Neural progenitor cell (in vitro differentiated cells): ENCODE results near the gene ATAD3B. TPM values are rescaled to one million over a fixed set of nuclear protein-coding genes. Genes with fewer than 3 reads are reported as not detected.

ENCODE experiments used
- DNase-seq: peaks from one replicate; pipeline ENCODE4 v3.0.0-alpha.2; 2016; ENCODE audit warnings: low spot score
- H2AFZ ChIP-seq: fragments of 200-600 bp; sonication (generic); replicated peaks from 2 replicates; pipeline ENCODE4 v1.6.1; 2016; ENCODE audit warnings: antibody characterized with exemption
- H3F3A ChIP-seq: fragments of 200-600 bp; sonication (generic); 2 replicates; pipeline ENCODE4 v1.6.1; 2016; ENCODE audit warnings: antibody characterized with exemption, low read depth
- H3K27ac ChIP-seq: fragments of 200-600 bp; sonication (generic); 2 replicates; pipeline ENCODE4 v1.5.1; 2016; ENCODE audit warnings: mild to moderate bottlenecking
- H3K27me3 ChIP-seq: fragments of 200-600 bp; sonication (generic); 2 replicates; pipeline ENCODE4 v1.6.1; 2016; ENCODE audit warnings: mild to moderate bottlenecking, moderate library complexity
- H3K36me3 ChIP-seq: fragments of 200-600 bp; sonication (generic); 2 replicates; pipeline ENCODE4 v1.5.1; 2016
- H3K4me1 ChIP-seq: fragments of 200-600 bp; sonication (generic); 2 replicates; pipeline ENCODE4 v1.6.1; 2016; ENCODE audit warnings: mixed run types
- H3K4me2 ChIP-seq: fragments of 200-600 bp; sonication (generic); 2 replicates; pipeline ENCODE4 v1.6.1; 2016
- H3K4me3 ChIP-seq: fragments of 200-600 bp; sonication (generic); 2 replicates; pipeline ENCODE4 v1.5.1; 2016
- H3K79me2 ChIP-seq: fragments of 200-600 bp; sonication (generic); 2 replicates; pipeline ENCODE4 v1.6.1; 2016; ENCODE audit warnings: low read depth
- H3K9ac ChIP-seq: fragments of 200-600 bp; sonication (generic); 2 replicates; pipeline ENCODE4 v1.6.1; 2016
- H3K9me3 ChIP-seq: fragments of 200-600 bp; sonication (generic); 2 replicates; pipeline ENCODE4 v1.5.1; 2016; ENCODE audit warnings: low read depth
- H4K20me1 ChIP-seq: fragments of 200-600 bp; sonication (generic); 2 replicates; pipeline ENCODE4 v1.6.1; 2016; ENCODE audit warnings: low read depth
- H3K27ac Mint-ChIP-seq: 3 replicates; pipeline ENCODE4 v1.8.0; 2021; ENCODE audit warnings: mixed read lengths
- H3K27me3 Mint-ChIP-seq: 2 replicates; pipeline ENCODE4 v1.8.0; 2022; ENCODE audit warnings: low read depth, mild to moderate bottlenecking, inconsistent platforms, moderate library complexity, mixed read lengths; ENCODE audit not compliant: insufficient read depth
- H3K36me3 Mint-ChIP-seq: 3 replicates; pipeline ENCODE4 v1.8.0; 2021; ENCODE audit warnings: mixed read lengths
- H3K4me1 Mint-ChIP-seq: 3 replicates; pipeline ENCODE4 v1.8.0; 2021; ENCODE audit warnings: mixed read lengths
- H3K4me3 Mint-ChIP-seq: 3 replicates; pipeline ENCODE4 v1.8.0; 2021; ENCODE audit warnings: mild to moderate bottlenecking, moderate library complexity, mixed read lengths
- H3K9me3 Mint-ChIP-seq: 3 replicates; pipeline ENCODE4 v1.8.0; 2020; ENCODE audit warnings: mixed read lengths
- EZH2 ChIP-seq: fragments of 200-600 bp; sonication (generic); IDR thresholded peaks from 2 replicates; pipeline ENCODE4 v1.6.1; 2017; ENCODE audit warnings: antibody characterized with exemption, mild to moderate bottlenecking, moderate library complexity
- EZH2phosphoT487 ChIP-seq: fragments of 200-600 bp; sonication (generic); IDR thresholded peaks from 2 replicates; pipeline ENCODE4 v1.6.1; 2017; ENCODE audit warnings: antibody characterized with exemption
- total RNA-seq: library from RNA; depleted of rRNA; stranded (reverse); fragments of >200 nt; gene quantifications from 2 replicates; pipeline ENCODE4 v1.2.3, GENCODE V29; 2015; ENCODE audit warnings: low replicate concordance
- TF ChIP-seq, protein P1 (sequence below): fragments of 200-600 bp; sonication (generic); IDR thresholded peaks from 2 replicates; pipeline ENCODE4 v1.5.1; 2017; ENCODE audit warnings: antibody characterized with exemption, mild to moderate bottlenecking

The ATAD3B gene
- total RNA-seq, 1 donor from 2014 or later, result 9.3 TPM

DNA sequence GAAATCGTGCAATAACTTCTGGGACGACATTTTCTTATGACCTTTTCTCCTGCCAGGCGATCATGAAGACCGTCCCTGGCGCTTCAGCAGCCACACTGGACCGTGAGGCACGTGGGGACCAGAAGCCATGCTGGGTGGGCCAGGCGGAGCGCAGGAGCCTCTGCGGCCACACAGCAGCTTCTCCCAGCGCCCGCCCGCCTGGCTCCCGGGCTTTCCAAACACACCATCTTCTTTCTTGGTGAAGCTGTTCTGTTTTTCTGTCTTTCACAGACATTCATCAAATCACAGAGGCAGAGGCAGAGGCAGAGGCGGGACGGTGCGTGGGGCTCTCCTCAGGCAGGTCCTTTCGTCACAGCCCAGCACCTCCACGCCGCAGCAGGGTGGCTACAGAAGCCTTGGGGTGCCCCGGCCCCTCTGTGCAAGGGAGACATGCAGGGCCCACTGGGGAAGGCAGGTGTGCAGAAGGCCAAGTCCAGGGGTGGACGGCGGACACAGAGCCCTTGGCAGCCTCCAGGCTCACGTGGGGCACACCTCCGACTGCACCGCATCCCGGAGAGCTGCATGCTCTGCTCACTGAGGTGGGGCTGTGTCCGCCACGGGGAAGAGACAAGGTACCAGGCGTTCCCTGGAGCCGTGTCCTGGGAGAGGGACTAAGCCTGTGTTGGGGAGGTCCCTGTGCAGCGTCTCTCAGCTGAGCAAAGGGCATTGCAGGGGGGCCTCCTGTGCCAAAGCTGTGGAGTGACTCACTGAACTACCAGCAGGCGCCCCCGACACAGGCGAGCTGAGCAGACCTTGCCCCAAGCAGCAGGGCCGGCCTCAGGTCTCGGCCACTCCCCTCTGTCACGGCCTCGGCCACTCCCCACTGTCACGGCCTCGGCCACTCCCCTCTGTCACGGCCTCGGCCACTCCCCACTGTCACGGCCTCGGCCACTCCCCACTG is 71.5 kb downstream of the ATAD3B start:
- Mint-ChIP-seq H3K4me3 (no peak overlapping the region), H3K27me3 (peaks cover 5% of the 10 kb centered on the region), H3K36me3 (peaks cover 13% of the 10 kb centered on the region), H3K9me3 (no peaks in the 10 kb centered on the region), H3K4me1 (peaks cover 11% of the 10 kb centered on the region), H3K27ac (no peak overlapping the region)
- Histone ChIP-seq H3K27ac (no peak overlapping the region), H3K27me3 (no peaks in the 10 kb centered on the region), H3K9me3 (no peaks in the 10 kb centered on the region), H4K20me1 (peaks cover 25% of the 10 kb centered on the region), H3K9ac (no peak overlapping the region), H3F3A (peaks cover 25% of the 10 kb centered on the region), H3K4me2 (no peak overlapping the region), H2AFZ (no peak overlapping the region), H3K79me2 (peaks cover 5% of the 10 kb centered on the region), H3K4me1 (peaks cover 5% of the 10 kb centered on the region), H3K36me3 (no peaks in the 10 kb centered on the region), H3K4me3 (no peak overlapping the region)
- no peak for DNase-seq
- TF ChIP-seq, protein P1, sequence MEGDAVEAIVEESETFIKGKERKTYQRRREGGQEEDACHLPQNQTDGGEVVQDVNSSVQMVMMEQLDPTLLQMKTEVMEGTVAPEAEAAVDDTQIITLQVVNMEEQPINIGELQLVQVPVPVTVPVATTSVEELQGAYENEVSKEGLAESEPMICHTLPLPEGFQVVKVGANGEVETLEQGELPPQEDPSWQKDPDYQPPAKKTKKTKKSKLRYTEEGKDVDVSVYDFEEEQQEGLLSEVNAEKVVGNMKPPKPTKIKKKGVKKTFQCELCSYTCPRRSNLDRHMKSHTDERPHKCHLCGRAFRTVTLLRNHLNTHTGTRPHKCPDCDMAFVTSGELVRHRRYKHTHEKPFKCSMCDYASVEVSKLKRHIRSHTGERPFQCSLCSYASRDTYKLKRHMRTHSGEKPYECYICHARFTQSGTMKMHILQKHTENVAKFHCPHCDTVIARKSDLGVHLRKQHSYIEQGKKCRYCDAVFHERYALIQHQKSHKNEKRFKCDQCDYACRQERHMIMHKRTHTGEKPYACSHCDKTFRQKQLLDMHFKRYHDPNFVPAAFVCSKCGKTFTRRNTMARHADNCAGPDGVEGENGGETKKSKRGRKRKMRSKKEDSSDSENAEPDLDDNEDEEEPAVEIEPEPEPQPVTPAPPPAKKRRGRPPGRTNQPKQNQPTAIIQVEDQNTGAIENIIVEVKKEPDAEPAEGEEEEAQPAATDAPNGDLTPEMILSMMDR, result no peak
- TF ChIP-seq EZH2phosphoT487, result no peak
- no peak for TF ChIP-seq EZH2

DNA sequence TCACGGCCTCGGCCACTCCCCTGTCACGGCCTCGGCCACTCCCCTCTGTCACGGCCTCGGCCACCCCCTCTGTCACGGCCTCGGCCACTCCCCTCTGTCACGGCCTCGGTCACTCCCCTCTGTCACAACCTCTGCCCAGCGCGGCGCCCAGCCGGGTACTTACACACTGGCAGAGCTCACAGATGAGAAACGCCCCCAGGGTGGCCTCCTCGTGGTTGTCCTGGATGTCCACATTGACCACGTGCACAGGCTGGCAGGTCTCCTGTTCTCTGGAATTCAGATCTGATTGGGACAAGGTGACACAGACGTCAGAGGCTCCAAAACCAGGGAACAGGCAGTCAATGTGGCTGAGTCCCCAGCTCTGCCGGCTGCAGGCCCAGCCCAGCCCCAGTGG is 72.1 kb downstream of the ATAD3B start:
- Histone ChIP-seq H2AFZ (no peak overlapping the region), H3K27ac (no peak overlapping the region), H3K4me1 (peaks cover 5% of the 10 kb centered on the region), H3K9ac (no peak overlapping the region), H3K27me3 (no peaks in the 10 kb centered on the region), H3K9me3 (no peaks in the 10 kb centered on the region), H4K20me1 (peaks cover 21% of the 10 kb centered on the region), H3K36me3 (no peaks in the 10 kb centered on the region), H3K79me2 (peaks cover 5% of the 10 kb centered on the region), H3F3A (peaks cover 25% of the 10 kb centered on the region), H3K4me2 (no peak overlapping the region), H3K4me3 (no peak overlapping the region)
- H3K9me3 Mint-ChIP-seq, result no peaks in the 10 kb centered on the region
- TF ChIP-seq EZH2 (no peak), EZH2phosphoT487 (no peak)
- TF ChIP-seq, protein P1, result no peak
- H3K36me3 Mint-ChIP-seq, result peaks cover 10% of the 10 kb centered on the region
- no peak overlapping the region for H3K27ac Mint-ChIP-seq
- DNase-seq, result no peak
- H3K4me3 Mint-ChIP-seq, result no peak overlapping the region
- H3K27me3 Mint-ChIP-seq, result peaks cover 5% of the 10 kb centered on the region
- peaks cover 9% of the 10 kb centered on the region for H3K4me1 Mint-ChIP-seq

DNA sequence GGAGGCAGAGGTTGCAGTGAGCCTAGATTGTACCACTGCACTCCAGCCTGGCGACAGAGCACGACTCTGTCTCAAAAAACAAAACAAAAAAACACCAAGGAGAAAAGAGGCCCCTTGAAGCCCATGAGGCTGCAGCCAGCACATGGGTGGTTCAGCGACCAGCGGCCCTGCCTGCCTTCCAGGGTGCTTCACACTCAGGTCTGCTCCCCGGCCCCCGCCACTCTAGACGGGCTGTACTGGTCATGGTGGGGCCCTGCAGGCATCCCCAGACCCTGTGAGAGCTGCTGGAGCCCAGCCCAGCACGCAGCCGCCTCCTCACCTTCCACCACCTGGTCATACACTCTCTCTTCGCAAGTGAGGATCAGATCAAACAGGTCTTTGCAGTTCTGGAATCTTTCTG is 73.0 kb downstream of the ATAD3B start:
- no peaks in the 10 kb centered on the region for H3K27me3 ChIP-seq
- peaks cover 18% of the 10 kb centered on the region for H3F3A ChIP-seq
- H2AFZ ChIP-seq, result no peak overlapping the region
- no peak for TF ChIP-seq EZH2
- TF ChIP-seq, protein P1, result no peak
- no peak for TF ChIP-seq EZH2phosphoT487
- Mint-ChIP-seq H3K27ac (no peak overlapping the region), H3K4me3 (no peak overlapping the region), H3K36me3 (peaks cover 8% of the 10 kb centered on the region), H3K4me1 (peaks cover 7% of the 10 kb centered on the region), H3K9me3 (no peaks in the 10 kb centered on the region), H3K27me3 (peaks cover 5% of the 10 kb centered on the region)
- H3K4me2 ChIP-seq, result no peak overlapping the region
- no peak overlapping the region for H3K9ac ChIP-seq
- peaks cover under 1% of the 10 kb centered on the region for H3K4me1 ChIP-seq
- peaks cover 13% of the 10 kb centered on the region for H4K20me1 ChIP-seq
- no peaks in the 10 kb centered on the region for H3K9me3 ChIP-seq
- no peaks in the 10 kb centered on the region for H3K36me3 ChIP-seq
- no peak overlapping the region for H3K27ac ChIP-seq
- DNase-seq, result no peak
- no peak overlapping the region for H3K4me3 ChIP-seq
- peaks cover 1% of the 10 kb centered on the region for H3K79me2 ChIP-seq

Other genes with a start within 250 kb of the ATAD3B start
- 16.6 and 43.4 TPM in 2 replicates for gene SDF4, start 239.8 kb upstream of the ATAD3B start, total RNA-seq
- 15.8 and 32.4 TPM in 2 replicates for gene B3GALT6, start 239.5 kb upstream of the ATAD3B start, total RNA-seq
- gene C1QTNF12, start 225.0 kb upstream of the ATAD3B start, total RNA-seq, result 0.28 and 2.1 TPM in 2 replicates
- 32.9 and 39.2 TPM in 2 replicates for gene UBE2J2, start 197.9 kb upstream of the ATAD3B start, total RNA-seq
- gene SCNN1D, start 191.3 kb upstream of the ATAD3B start, total RNA-seq, result 0.41 and 4.7 TPM in 2 replicates
- 10.7 and 24.6 TPM in 2 replicates for gene ACAP3, start 163.8 kb upstream of the ATAD3B start, total RNA-seq
- gene PUSL1, start 163.2 kb upstream of the ATAD3B start, total RNA-seq, result 3.7 and 22.5 TPM in 2 replicates
- 62.4 and 116 TPM in 2 replicates for gene INTS11, start 147.1 kb upstream of the ATAD3B start, total RNA-seq
- 1.0 and 13.5 TPM in 2 replicates for gene CPTP, start 147.0 kb upstream of the ATAD3B start, total RNA-seq
- 0.22 TPM in 1 of 2 replicates, not detected in the other for gene TAS1R3, start 140.5 kb upstream of the ATAD3B start, total RNA-seq
- gene DVL1, start 122.3 kb upstream of the ATAD3B start, total RNA-seq, result 14.5 and 64.1 TPM in 2 replicates
- 6.8 and 24.0 TPM in 2 replicates for gene MXRA8, start 113.2 kb upstream of the ATAD3B start, total RNA-seq
- gene AURKAIP1, start 96.6 kb upstream of the ATAD3B start, total RNA-seq, result 26.4 and 82.2 TPM in 2 replicates
- gene CCNL2, start 72.4 kb upstream of the ATAD3B start, total RNA-seq, result 143 and 198 TPM in 2 replicates
- 89.0 and 96.1 TPM in 2 replicates for gene MRPL20, start 64.5 kb upstream of the ATAD3B start, total RNA-seq
- gene ANKRD65, start 50.5 kb upstream of the ATAD3B start, total RNA-seq, result 0.15 and 1.7 TPM in 2 replicates
- gene VWA1, start 36.1 kb upstream of the ATAD3B start, total RNA-seq, result 2.4 and 7.0 TPM in 2 replicates
- gene ATAD3C, start 22.1 kb upstream of the ATAD3B start, total RNA-seq, result not detected in 2 replicates
- 7.8 and 25.1 TPM in 2 replicates for gene ATAD3A, start 40.4 kb downstream of the ATAD3B start, total RNA-seq
- gene TMEM240, start 68.9 kb downstream of the ATAD3B start, total RNA-seq, result 8.0 and 13.3 TPM in 2 replicates
- 82.5 and 94.1 TPM in 2 replicates for gene SSU72, start 103.1 kb downstream of the ATAD3B start, total RNA-seq
- gene FNDC10, start 128.4 kb downstream of the ATAD3B start, total RNA-seq, result 2.5 and 7.8 TPM in 2 replicates
- gene MIB2, start 143.7 kb downstream of the ATAD3B start, total RNA-seq, result 7.5 and 71.6 TPM in 2 replicates
- gene MMP23B, start 160.4 kb downstream of the ATAD3B start, total RNA-seq, result 4.2 and 4.7 TPM in 2 replicates
- 12.6 and 16.9 TPM in 2 replicates for gene CDK11B, start 187.2 kb downstream of the ATAD3B start, total RNA-seq
- 49.4 and 71.6 TPM in 2 replicates for gene SLC35E2B, start 221.0 kb downstream of the ATAD3B start, total RNA-seq